Fibroblast of lung (primary cell): ENCODE measurements around the gene DNAJC9. TPM values are rescaled to one million over a fixed set of nuclear protein-coding genes. Genes with fewer than 3 reads are reported as not detected.

Experiments
- DNase-seq, 2 donors: peaks; one replicate each; pipeline versions ENCODE4 v3.0.0 to v3.0.0-alpha.2; 2010; ENCODE audit warnings: low read depth in 2 of 2
- H2AFZ ChIP-seq: 2 replicates; pipeline ENCODE4 v1.5.1; 2012; ENCODE audit warnings: low read length, control low read depth, inconsistent platforms
- H3K27ac ChIP-seq: 2 replicates; pipeline ENCODE4 v1.5.1; 2011; ENCODE audit warnings: low read length, control low read depth; ENCODE audit not compliant: insufficient read depth
- H3K27me3 ChIP-seq: 2 replicates; pipeline ENCODE4 v1.5.1; 2011; ENCODE audit warnings: mild to moderate bottlenecking, low read length; ENCODE audit not compliant: control insufficient read depth, insufficient read depth
- H3K36me3 ChIP-seq: 2 replicates; pipeline ENCODE4 v1.5.1; 2011; ENCODE audit warnings: low read length; ENCODE audit not compliant: control insufficient read depth, insufficient read depth
- H3K4me1 ChIP-seq: 2 replicates; pipeline ENCODE4 v1.5.1; 2011; ENCODE audit warnings: low read length; ENCODE audit not compliant: control insufficient read depth, insufficient read depth; ENCODE audit errors: extremely low read depth
- H3K4me2 ChIP-seq: 2 replicates; pipeline ENCODE4 v1.5.1; 2011; ENCODE audit warnings: low read length, control low read depth; ENCODE audit not compliant: insufficient read depth; ENCODE audit errors: extremely low read depth
- H3K4me3 ChIP-seq, 4 experiments: fragments of 200-600 bp in 1 of 4; sonication (generic) in 1 of 4; replicated peaks in 1 of 4; 2 replicates each; pipeline ENCODE4 v1.5.1; 2011 to 2016; ENCODE audit warnings: low read length in 4 of 4, low read depth in 3 of 4, mild to moderate bottlenecking in 3 of 4, control low read depth in 2 of 4, inconsistent platforms in 1 of 4, mixed read lengths in 1 of 4; ENCODE audit not compliant: insufficient read depth in 1 of 4; ENCODE audit errors: control extremely low read depth in 1 of 4
- H3K79me2 ChIP-seq: 2 replicates; pipeline ENCODE4 v1.5.1; 2012; ENCODE audit warnings: mild to moderate bottlenecking, low read length, inconsistent platforms; ENCODE audit not compliant: control insufficient read depth, insufficient read depth
- H3K9ac ChIP-seq: 2 replicates; pipeline ENCODE4 v1.5.1; 2011; ENCODE audit warnings: mild to moderate bottlenecking, low read length, control low read depth; ENCODE audit not compliant: insufficient read depth
- H3K9me3 ChIP-seq: 2 replicates; pipeline ENCODE4 v1.5.1; 2012; ENCODE audit warnings: low read depth, low read length; ENCODE audit not compliant: control insufficient read depth, insufficient read depth
- H4K20me1 ChIP-seq: 2 replicates; pipeline ENCODE4 v1.5.1; 2011; ENCODE audit warnings: low read length; ENCODE audit not compliant: control insufficient read depth, insufficient read depth; ENCODE audit errors: extremely low read depth
- CTCF ChIP-seq, 2 donors: IDR thresholded peaks in 1 of 2; conservative IDR thresholded peaks in 1 of 2; 1 replicate in 1 of 2; 2 replicates in 1 of 2; pipeline ENCODE4 v1.5.1; 2011 to 2012; ENCODE audit warnings: low read length in 2 of 2, control low read depth in 1 of 2, inconsistent platforms in 1 of 2, low read depth in 1 of 2, mild to moderate bottlenecking in 1 of 2
- EZH2 ChIP-seq: IDR thresholded peaks from 2 replicates; pipeline ENCODE4 v1.5.1; 2012; ENCODE audit warnings: low read length, control low read depth, mild to moderate bottlenecking; ENCODE audit errors: missing control alignments
- polyA plus RNA-seq, 2 donors: library from polyadenylated mRNA; depleted of rRNA in 1 of 2; stranded (reverse) in 1 of 2; unstranded in 1 of 2; fragments of >200 nt; gene quantifications; 2 replicates each; pipeline ENCODE4 v1.2.1, GENCODE V29; 2011 to 2012; ENCODE audit warnings: missing spikeins in 1 of 2
- total RNA-seq: library from RNA; depleted of rRNA; stranded (reverse); fragments of >200 nt; gene quantifications from 2 replicates; pipeline ENCODE4 v1.2.1, GENCODE V29; 2014

Gene DNAJC9
- total and polyA plus RNA-seq, 2 donors (not counting 1 experiment from before 2014, with no cell fraction given): 14.5 to 16.3 TPM

- no peaks in the 10 kb centered on the region for H4K20me1 ChIP-seq
- no peaks in the 10 kb centered on the region for H3K36me3 ChIP-seq
- H3K9ac ChIP-seq: no peak overlapping the region
- no peak overlapping the region for H3K27ac ChIP-seq
- TF ChIP-seq EZH2 (no peak), CTCF (conservative IDR thresholded peaks at IDR 0.05 in 1 of 2, IDR thresholded peaks at IDR 0.05 in 1 of 2; ENCODE audit: low read depth in 1 of 2, low read length in 2 of 2) (no peak)
- DNase-seq: no peak
- H3K4me2 ChIP-seq: no peak overlapping the region
- H3K27me3 ChIP-seq: no peaks in the 10 kb centered on the region
- no peak overlapping the region for H3K4me3 ChIP-seq
- no peaks in the 10 kb centered on the region for H3K9me3 ChIP-seq
- H3K79me2 ChIP-seq: no peaks in the 10 kb centered on the region
- H3K4me1 ChIP-seq: no peaks in the 10 kb centered on the region
- no peak overlapping the region for H2AFZ ChIP-seq
Observed at GRCh38 chr10:73206385-73206784, 40.7 kb downstream of the DNAJC9 start.

GRCh38 chr10:73205890-73206289 lies 41.2 kb downstream of the DNAJC9 start:
- Histone ChIP-seq H3K27ac (no peak overlapping the region), H3K4me3 (no peak overlapping the region), H3K9ac (no peak overlapping the region), H3K4me2 (no peak overlapping the region), H3K9me3 (no peaks in the 10 kb centered on the region), H4K20me1 (no peaks in the 10 kb centered on the region), H3K4me1 (no peaks in the 10 kb centered on the region), H2AFZ (no peak overlapping the region), H3K27me3 (no peaks in the 10 kb centered on the region), H3K36me3 (no peaks in the 10 kb centered on the region), H3K79me2 (no peaks in the 10 kb centered on the region)
- DNase-seq: no peak
- TF ChIP-seq EZH2 (no peak), CTCF (conservative IDR thresholded peaks at IDR 0.05 in 1 of 2, IDR thresholded peaks at IDR 0.05 in 1 of 2; ENCODE audit: low read depth in 1 of 2, low read length in 2 of 2) (no peak)

GRCh38 chr10:73205081-73205480 lies 42.0 kb downstream of the DNAJC9 start:
- DNase-seq: no peak
- no peaks in the 10 kb centered on the region for H4K20me1 ChIP-seq
- no peak overlapping the region for H3K27ac ChIP-seq
- H3K36me3 ChIP-seq: no peaks in the 10 kb centered on the region
- H3K79me2 ChIP-seq: no peaks in the 10 kb centered on the region
- no peak overlapping the region for H3K9ac ChIP-seq
- H3K27me3 ChIP-seq: no peaks in the 10 kb centered on the region
- H3K4me2 ChIP-seq: no peak overlapping the region
- TF ChIP-seq CTCF (conservative IDR thresholded peaks at IDR 0.05 in 1 of 2, IDR thresholded peaks at IDR 0.05 in 1 of 2; ENCODE audit: low read depth in 1 of 2, low read length in 2 of 2) (no peak), EZH2 (no peak)
- no peak overlapping the region for H2AFZ ChIP-seq
- no peaks in the 10 kb centered on the region for H3K4me1 ChIP-seq
- H3K4me3 ChIP-seq: no peak overlapping the region
- no peaks in the 10 kb centered on the region for H3K9me3 ChIP-seq

Other genes with a start within 250 kb of the DNAJC9 start
- gene P4HA1, start 150.4 kb downstream of the DNAJC9 start, total RNA-seq: 147 and 179 TPM in 2 replicates
- gene P4HA1, start 150.4 kb downstream of the DNAJC9 start, polyA plus RNA-seq: 89.1 and 226 TPM in 2 replicates
- gene NUDT13, start 136.8 kb downstream of the DNAJC9 start, total RNA-seq: 2.1 and 2.6 TPM in 2 replicates
- gene NUDT13, start 136.8 kb downstream of the DNAJC9 start, polyA plus RNA-seq: 1.3 and 1.8 TPM in 2 replicates
- gene ECD, start 79.2 kb downstream of the DNAJC9 start, total RNA-seq: 18.2 and 22.0 TPM in 2 replicates
- gene ECD, start 79.2 kb downstream of the DNAJC9 start, polyA plus RNA-seq: 40.9 and 45.4 TPM in 2 replicates
- gene FAM149B1, start 79.1 kb downstream of the DNAJC9 start, total RNA-seq: 35.4 and 44.9 TPM in 2 replicates
- gene FAM149B1, start 79.1 kb downstream of the DNAJC9 start, polyA plus RNA-seq: 22.8 and 38.9 TPM in 2 replicates
- gene MRPS16, start 5.4 kb upstream of the DNAJC9 start, total RNA-seq: 58.3 and 62.3 TPM in 2 replicates
- 59.4 and 76.2 TPM in 2 replicates for gene MRPS16, start 5.4 kb upstream of the DNAJC9 start, polyA plus RNA-seq
- gene CFAP70, start 111.6 kb upstream of the DNAJC9 start, total RNA-seq: 1.0 and 1.3 TPM in 2 replicates
- gene CFAP70, start 111.6 kb upstream of the DNAJC9 start, polyA plus RNA-seq: 0.18 and 0.19 TPM in 2 replicates
- 85.5 and 132 TPM in 2 replicates for gene ANXA7, start 166.8 kb upstream of the DNAJC9 start, total RNA-seq
- 150 and 169 TPM in 2 replicates for gene ANXA7, start 166.8 kb upstream of the DNAJC9 start, polyA plus RNA-seq
- 0.77 and 1.5 TPM in 2 replicates for gene MSS51, start 186.3 kb upstream of the DNAJC9 start, total RNA-seq
- gene MSS51, start 186.3 kb upstream of the DNAJC9 start, polyA plus RNA-seq: 0.43 and 0.78 TPM in 2 replicates
- 21.3 and 27.1 TPM in 2 replicates for gene PPP3CB, start 248.8 kb upstream of the DNAJC9 start, total RNA-seq
- 34.1 and 38.8 TPM in 2 replicates for gene PPP3CB, start 248.8 kb upstream of the DNAJC9 start, polyA plus RNA-seq